ENCODE data around the gene PLPP4. TPM values are rescaled to one million over a fixed set of nuclear protein-coding genes. Genes with fewer than 3 reads are reported as not detected.

Gene PLPP4
- polyA plus RNA-seq, 3 donors, result not detected

- DNase-seq, result no peak
- H3K36me3 ChIP-seq (replicated peaks in 1 of 2; ENCODE audit: control insufficient read depth in 1 of 2, insufficient read depth in 2 of 2, low read length in 2 of 2), result no peaks in the 10 kb centered on the region
- intact Hi-C loops (cut with micrococcal nuclease), result no loop called here
- no peaks in the 10 kb centered on the region for H3K27me3 ChIP-seq (ENCODE audit: control insufficient read depth in 2 of 2, insufficient read depth in 2 of 2, low read length in 2 of 2)
- Mint-ChIP-seq H3K27ac (no peak overlapping the region), H3K27me3 (ENCODE audit: low read depth in 3 of 3) (peaks cover 0 to 5% (median 3%) of the 10 kb centered on the region in 3 donors), H3K4me3 (no peak overlapping the region), H3K9me3 (peaks cover 0 to 3% (median 0%) of the 10 kb centered on the region in 7 donors), H3K4me1 (no peaks in the 10 kb centered on the region), H3K36me3 (no peaks in the 10 kb centered on the region)
- no peak overlapping the region for H3K27ac ChIP-seq (ENCODE audit: low read depth in 1 of 2, low read length in 2 of 2)
- H3K4me1 ChIP-seq (ENCODE audit: control insufficient read depth in 1 of 2, insufficient read depth in 2 of 2, low read length in 2 of 2), result no peaks in the 10 kb centered on the region
- H3K9me3 ChIP-seq (replicated peaks in 1 of 2; ENCODE audit: control insufficient read depth in 1 of 2, insufficient read depth in 1 of 2, low read length in 2 of 2), result no peaks in the 10 kb centered on the region
- no peak overlapping the region for H3K9ac ChIP-seq (ENCODE audit: insufficient read depth, low read length, poor library complexity, severe bottlenecking)
- H3K4me2 ChIP-seq (replicated peaks; ENCODE audit: extremely low read depth, low read length, poor library complexity, severe bottlenecking), result no peak overlapping the region
- no CpG with 5 or more reads among the region's 3 CpGs for WGBS (ENCODE audit: insufficient coverage)
- H4K20me1 ChIP-seq (ENCODE audit: insufficient read depth, low read length), result no peaks in the 10 kb centered on the region
- no peak overlapping the region for H2AFZ ChIP-seq (ENCODE audit: insufficient read depth, low read depth, low read length, poor library complexity, severe bottlenecking)
- no peak for TF ChIP-seq CTCF (IDR thresholded peaks at IDR 0.05)
- H3K79me2 ChIP-seq (ENCODE audit: insufficient read depth, low read length), result no peaks in the 10 kb centered on the region
- no peak overlapping the region for H3K4me3 ChIP-seq (replicated peaks in 1 of 3; ENCODE audit: low read depth in 2 of 3, low read length in 3 of 3)
Observed at GRCh38 chr10:120513307-120513796, 56.3 kb downstream of the PLPP4 start.

DNA sequence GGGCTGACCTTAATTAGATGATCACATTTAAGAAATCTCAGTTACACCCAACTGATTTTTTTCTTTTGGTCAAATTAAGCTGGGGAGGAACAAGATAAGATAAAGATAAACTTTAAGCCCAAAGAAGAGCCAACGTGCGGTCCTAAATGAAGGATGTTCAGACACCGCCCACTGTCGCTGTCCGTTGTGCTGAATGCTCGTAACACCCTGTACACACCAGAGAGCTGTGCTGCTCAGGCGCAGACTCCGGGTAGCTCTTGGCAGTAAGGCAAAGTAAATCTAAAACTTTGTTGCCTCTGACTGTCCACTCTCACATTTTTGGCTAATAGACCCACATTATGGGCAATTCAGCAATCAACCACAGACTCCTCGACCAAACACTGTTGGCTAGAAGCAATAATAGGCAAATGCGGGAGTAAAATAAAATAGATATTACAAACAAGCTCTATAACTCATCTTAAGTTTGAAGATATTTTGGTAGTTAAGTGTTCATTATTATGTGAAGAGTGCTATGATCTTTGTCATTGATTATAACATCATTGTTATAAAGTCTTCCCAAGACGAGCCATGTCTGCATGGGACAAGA, 57.1 kb downstream of the PLPP4 start:
- DNase-seq, result no peak
- Histone ChIP-seq H3K4me1 (ENCODE audit: control insufficient read depth in 1 of 2, insufficient read depth in 2 of 2, low read length in 2 of 2) (no peaks in the 10 kb centered on the region), H3K9ac (ENCODE audit: insufficient read depth, low read length, poor library complexity, severe bottlenecking) (no peak overlapping the region), H4K20me1 (ENCODE audit: insufficient read depth, low read length) (no peaks in the 10 kb centered on the region), H3K4me3 (replicated peaks in 1 of 3; ENCODE audit: low read depth in 2 of 3, low read length in 3 of 3) (no peak overlapping the region), H2AFZ (ENCODE audit: insufficient read depth, low read depth, low read length, poor library complexity, severe bottlenecking) (no peak overlapping the region), H3K27me3 (ENCODE audit: control insufficient read depth in 2 of 2, insufficient read depth in 2 of 2, low read length in 2 of 2) (no peaks in the 10 kb centered on the region), H3K79me2 (ENCODE audit: insufficient read depth, low read length) (no peaks in the 10 kb centered on the region), H3K27ac (ENCODE audit: low read depth in 1 of 2, low read length in 2 of 2) (no peak overlapping the region), H3K4me2 (replicated peaks; ENCODE audit: extremely low read depth, low read length, poor library complexity, severe bottlenecking) (no peak overlapping the region), H3K9me3 (replicated peaks in 1 of 2; ENCODE audit: control insufficient read depth in 1 of 2, insufficient read depth in 1 of 2, low read length in 2 of 2) (no peaks in the 10 kb centered on the region), H3K36me3 (replicated peaks in 1 of 2; ENCODE audit: control insufficient read depth in 1 of 2, insufficient read depth in 2 of 2, low read length in 2 of 2) (no peaks in the 10 kb centered on the region)
- Mint-ChIP-seq H3K27ac (no peak overlapping the region), H3K4me1 (no peaks in the 10 kb centered on the region), H3K4me3 (no peak overlapping the region), H3K27me3 (ENCODE audit: low read depth in 3 of 3) (peaks cover 0 to 5% (median 0%) of the 10 kb centered on the region in 3 donors), H3K36me3 (no peaks in the 10 kb centered on the region), H3K9me3 (peaks cover 0 to 3% (median 0%) of the 10 kb centered on the region in 7 donors)
- no peak for TF ChIP-seq CTCF (IDR thresholded peaks at IDR 0.05)
- 27% methylated on average over 7 of the region's 11 CpGs for WGBS (ENCODE audit: insufficient coverage)
- intact Hi-C loops (cut with micrococcal nuclease), result no loop called here

Data from CD14-positive monocyte (primary cell).